WTC11 (cell line): Measurements from ENCODE around the gene RSL1D1. TPM values are rescaled to one million over a fixed set of nuclear protein-coding genes. Genes with fewer than 3 reads are reported as not detected.

Source experiments
- ATAC-seq: fragments of 200-7000 bp; cut with Tn5 transposase; 2 replicates; pipeline ENCODE4 v1.10.0; 2021; ENCODE audit warnings: mild to moderate bottlenecking, moderate library complexity
- CTCF ChIA-PET: fragments of 300-600 bp; sonication (Branson Sonifier 250); formaldehyde crosslinking; loops from one replicate; lab custom pipeline; 2021; ENCODE audit warnings: antibody characterized with exemption; lab: Charles Lee
- POLR2A ChIA-PET: fragments of 350-600 bp; sonication (Branson Sonifier 250); formaldehyde crosslinking; loops from one replicate; lab custom pipeline; 2021; ENCODE audit warnings: antibody characterized with exemption; lab: Charles Lee
- DNase-seq: peaks from one replicate; pipeline ENCODE4 v3.0.0; 2021; ENCODE audit warnings: low spot score
- H3K27ac Mint-ChIP-seq: 2 replicates; pipeline ENCODE4 v1.8.0; 2021; ENCODE audit warnings: mixed read lengths
- H3K27me3 Mint-ChIP-seq: 2 replicates; pipeline ENCODE4 v1.8.0; 2021; ENCODE audit warnings: low read depth, mild to moderate bottlenecking, moderate library complexity, mixed read lengths
- H3K36me3 Mint-ChIP-seq: 2 replicates; pipeline ENCODE4 v1.8.0; 2021; ENCODE audit warnings: mixed read lengths
- H3K4me1 Mint-ChIP-seq: 2 replicates; pipeline ENCODE4 v1.8.0; 2022; ENCODE audit warnings: mixed read lengths
- H3K4me3 Mint-ChIP-seq: 2 replicates; pipeline ENCODE4 v1.8.0; 2021; ENCODE audit warnings: mild to moderate bottlenecking, moderate library complexity, mixed read lengths
- H3K9me3 Mint-ChIP-seq: 2 replicates; pipeline ENCODE4 v1.8.0; 2021; ENCODE audit warnings: mixed read lengths
- ARID4B ChIP-seq: sonication (generic); formaldehyde crosslinking; IDR thresholded peaks from 2 replicates; pipeline ENCODE4 v1.8.0; 2023; ENCODE audit warnings: missing genetic modification reagents, mild to moderate bottlenecking, borderline replicate concordance
- CBFB ChIP-seq: sonication (generic); formaldehyde crosslinking; IDR thresholded peaks from 2 replicates; pipeline ENCODE4 v1.8.1; 2022; ENCODE audit warnings: mild to moderate bottlenecking, low read depth, missing genetic modification reagents
- EMX1 ChIP-seq: fragments of 250-450 bp; sonication (Bioruptor Pico); IDR thresholded peaks from 2 replicates; pipeline ENCODE4 v1.8.0; 2021; ENCODE audit warnings: mild to moderate bottlenecking
- ESRRA ChIP-seq: sonication (generic); formaldehyde crosslinking; IDR thresholded peaks from 2 replicates; pipeline ENCODE4 v1.8.1; 2022; ENCODE audit warnings: mild to moderate bottlenecking, missing genetic modification reagents, borderline replicate concordance
- FOXK1 ChIP-seq: sonication (generic); formaldehyde crosslinking; IDR thresholded peaks from 2 replicates; pipeline ENCODE4 v1.8.0; 2022; ENCODE audit warnings: mild to moderate bottlenecking, moderate library complexity, missing genetic modification reagents
- HMGA2 ChIP-seq: fragments of 250-450 bp; sonication (Bioruptor Pico); IDR thresholded peaks from 2 replicates; pipeline ENCODE4 v1.4.0; 2021; ENCODE audit warnings: mild to moderate bottlenecking, moderate library complexity
- HMGXB4 ChIP-seq: sonication (generic); formaldehyde crosslinking; IDR thresholded peaks from 2 replicates; pipeline ENCODE4 v1.8.1; 2023; ENCODE audit warnings: mild to moderate bottlenecking, moderate library complexity, missing genetic modification reagents
- MAX ChIP-seq: sonication (generic); formaldehyde crosslinking; IDR thresholded peaks from 2 replicates; pipeline ENCODE4 v1.8.0; 2022; ENCODE audit warnings: mild to moderate bottlenecking, missing genetic modification reagents
- NFE2L1 ChIP-seq: sonication (generic); formaldehyde crosslinking; IDR thresholded peaks from 2 replicates; pipeline ENCODE4 v1.8.1; 2023; ENCODE audit warnings: missing genetic modification reagents
- PRDM15 ChIP-seq: sonication (generic); formaldehyde crosslinking; IDR thresholded peaks from 2 replicates; pipeline ENCODE4 v1.8.0; 2022; ENCODE audit warnings: missing genetic modification reagents
- PRRX2 ChIP-seq: fragments of 250-450 bp; sonication (Bioruptor Pico); IDR thresholded peaks from 2 replicates; pipeline ENCODE4 v1.8.0; 2021; ENCODE audit warnings: mild to moderate bottlenecking
- SOX15 ChIP-seq: fragments of 250-450 bp; sonication (Bioruptor Pico); IDR thresholded peaks from 2 replicates; pipeline ENCODE4 v1.9.0; 2021; ENCODE audit warnings: mild to moderate bottlenecking
- TEAD1 ChIP-seq: sonication (generic); formaldehyde crosslinking; IDR thresholded peaks from 2 replicates; pipeline ENCODE4 v1.8.0; 2022; ENCODE audit warnings: mild to moderate bottlenecking, missing genetic modification reagents
- TP53 ChIP-seq: sonication (generic); formaldehyde crosslinking; IDR thresholded peaks from 2 replicates; pipeline ENCODE4 v1.8.1; 2023; ENCODE audit warnings: mild to moderate bottlenecking, missing genetic modification reagents
- ZNF219 ChIP-seq: sonication (generic); formaldehyde crosslinking; IDR thresholded peaks from 2 replicates; pipeline ENCODE4 v1.8.0; 2023; ENCODE audit warnings: missing genetic modification reagents, mild to moderate bottlenecking, borderline replicate concordance
- ZNF232 ChIP-seq: sonication (generic); formaldehyde crosslinking; IDR thresholded peaks from 2 replicates; pipeline ENCODE4 v1.8.0; 2022; ENCODE audit warnings: mild to moderate bottlenecking, missing genetic modification reagents
- ZNF317 ChIP-seq: sonication (generic); formaldehyde crosslinking; IDR thresholded peaks from 2 replicates; pipeline ENCODE4 v1.8.1; 2023; ENCODE audit warnings: low read depth, mild to moderate bottlenecking, moderate library complexity, missing genetic modification reagents, borderline replicate concordance
- ZNF416 ChIP-seq: fragments of 250-450 bp; sonication (Bioruptor Pico); IDR thresholded peaks from 2 replicates; pipeline ENCODE4 v1.9.0; 2021; ENCODE audit warnings: mild to moderate bottlenecking, inconsistent platforms
- ZNF423 ChIP-seq: fragments of 250-450 bp; sonication (Bioruptor Pico); IDR thresholded peaks from 2 replicates; pipeline ENCODE4 v2.1.2; 2022; ENCODE audit warnings: mild to moderate bottlenecking, moderate library complexity
- total RNA-seq: library from RNA; stranded (reverse); gene quantifications from 3 replicates; pipeline ENCODE4 v1.2.3, GENCODE V29; 2021

The RSL1D1 gene
- total RNA-seq, 1 experiment from 2014 or later, result 227 TPM

- DNase-seq, result peak; percentile 54
- no peak for ATAC-seq
These were observed 54.8 kb downstream of the RSL1D1 start for GRCh38 chr16:11796227-11797165.

GRCh38 chr16:11795887-11796226 lies 55.5 kb downstream of the RSL1D1 start:
- no peaks in the 10 kb centered on the region for H3K9me3 Mint-ChIP-seq
- peaks cover 7% of the 10 kb centered on the region; the same call in 1 of the 2 replicates for H3K36me3 Mint-ChIP-seq
- H3K27ac Mint-ChIP-seq, result peak overlapping the region; percentile 80
- H3K4me3 Mint-ChIP-seq, result peak overlapping the region; percentile 81
- no peak for ATAC-seq
- ChIA-PET CTCF (interaction anchor here (3.1 to 3.5 kb wide), 2 partner anchors 10 to 26 kb away, joined by 15 to 27 read pairs; no protein-coding TSS in a partner anchor), POLR2A (no interaction called here)
- peaks cover 44% of the 10 kb centered on the region for H3K4me1 Mint-ChIP-seq
- H3K27me3 Mint-ChIP-seq, result no peaks in the 10 kb centered on the region
- no peak for DNase-seq
- TF ChIP-seq NFE2L1 (CRISPR knock-in tag), result no peak
- TF ChIP-seq TP53, result no peak

More at GRCh38 chr16:11796227-11797165, 54.8 kb downstream of the RSL1D1 start:
- Mint-ChIP-seq H3K4me3 (peak overlapping the region; percentile 81), H3K27me3 (no peaks in the 10 kb centered on the region), H3K4me1 (peaks cover 39% of the 10 kb centered on the region), H3K36me3 (peaks cover 7% of the 10 kb centered on the region; the same call in 1 of the 2 replicates), H3K27ac (peak overlapping the region; percentile 80), H3K9me3 (no peaks in the 10 kb centered on the region)
- ChIA-PET CTCF (interaction anchor here (0.8 to 3.5 kb wide), 25 partner anchors 10 to 415 kb away, joined by 3 to 27 read pairs (median 6); partner anchors contain the start of genes RSL1D1 and TXNDC11), POLR2A (interaction anchor here (0.9 to 1.7 kb wide), 6 partner anchors 12 to 160 kb away, joined by 3 to 12 read pairs (median 4); partner anchors contain the start of genes RSL1D1 and TXNDC11)
- 0 out of 2 replicates have a peak, but pooled peaks have one; percentile 29 for TF ChIP-seq EMX1
- no peak for TF ChIP-seq MAX (CRISPR knock-in tag)
- 0 out of 2 replicates have a peak, but pooled peaks have one; percentile 28 for TF ChIP-seq HMGXB4 (CRISPR knock-in tag)

GRCh38 chr16:11794996-11795886 lies 56.1 kb downstream of the RSL1D1 start:
- ATAC-seq (no peak), DNase-seq (no peak)
- ChIA-PET CTCF (interaction anchor here (3.1 kb wide), 1 partner anchor 9 kb away, joined by 27 read pairs; no protein-coding TSS in a partner anchor), POLR2A (no interaction called here)
- no peaks in the 10 kb centered on the region for H3K9me3 Mint-ChIP-seq
- peaks cover 7% of the 10 kb centered on the region; the same call in 1 of the 2 replicates for H3K36me3 Mint-ChIP-seq
- peak overlapping the region; percentile 81 for H3K4me3 Mint-ChIP-seq
- peak overlapping the region; percentile 84 for H3K27ac Mint-ChIP-seq
- H3K27me3 Mint-ChIP-seq, result no peaks in the 10 kb centered on the region
- H3K4me1 Mint-ChIP-seq, result peaks cover 42% of the 10 kb centered on the region
- TF ChIP-seq ZNF423 (CRISPR knock-in tag) (no peak), TEAD1 (CRISPR knock-in tag) (no peak), ESRRA (CRISPR knock-in tag) (no peak), FOXK1 (CRISPR knock-in tag) (no peak), ZNF317 (no peak), EMX1 (no peak), ARID4B (no peak), ZNF219 (CRISPR knock-in tag) (no peak), PRDM15 (CRISPR knock-in tag) (no peak), HMGA2 (CRISPR knock-in tag) (no peak), ZNF416 (no peak), PRRX2 (no peak), ZNF232 (CRISPR knock-in tag) (no peak), SOX15 (CRISPR knock-in tag) (no peak), NFE2L1 (CRISPR knock-in tag) (no peak), CBFB (CRISPR knock-in tag) (no peak)
